Stimulated activated naive CD8-positive, alpha-beta T cell treated with anti-CD3 and anti-CD28 coated beads, Interleukin-15, amount 100 ng/mL, for 72 hours (primary cell): ENCODE data around the gene AUTS2.

Source experiments
- ATAC-seq: fragments of 150-1000 bp; cut with Tn5 transposase; 2 replicates; pipeline ENCODE4 v1.10.0; 2021; ENCODE audit warnings: mild to moderate bottlenecking, moderate library complexity
- DNase-seq, 2 donors: peaks; one replicate each; pipeline ENCODE4 v3.0.0; 2021 to 2022
- H3K27ac Mint-ChIP-seq, 2 donors: one replicate each; pipeline ENCODE4 v1.8.0; 2022; ENCODE audit warnings: mild to moderate bottlenecking in 2 of 2, mixed read lengths in 2 of 2, moderate library complexity in 2 of 2
- H3K27me3 Mint-ChIP-seq: one replicate; pipeline ENCODE4 v1.8.0; 2022; ENCODE audit warnings: mixed read lengths
- H3K4me1 Mint-ChIP-seq: one replicate; pipeline ENCODE4 v1.8.0; 2022; ENCODE audit warnings: mild to moderate bottlenecking, mixed read lengths
- H3K4me3 Mint-ChIP-seq, 2 donors: one replicate each; pipeline ENCODE4 v1.8.0; 2022; ENCODE audit warnings: mild to moderate bottlenecking in 2 of 2, mixed read lengths in 2 of 2, moderate library complexity in 1 of 2
- H3K9me3 Mint-ChIP-seq, 2 donors: one replicate each; pipeline ENCODE4 v1.8.0; 2022; ENCODE audit warnings: mixed read lengths in 2 of 2

Gene AUTS2

GRCh38 chr7:70035955-70036354, 437.7 kb downstream of the AUTS2 start:
- no peaks in the 10 kb centered on the region for H3K4me1 Mint-ChIP-seq
- H3K9me3 Mint-ChIP-seq, result no peaks in the 10 kb centered on the region
- H3K27ac Mint-ChIP-seq, result no peak overlapping the region
- no peaks in the 10 kb centered on the region for H3K27me3 Mint-ChIP-seq
- no peak for ATAC-seq
- no peak overlapping the region for H3K4me3 Mint-ChIP-seq
- no peak for DNase-seq

DNA sequence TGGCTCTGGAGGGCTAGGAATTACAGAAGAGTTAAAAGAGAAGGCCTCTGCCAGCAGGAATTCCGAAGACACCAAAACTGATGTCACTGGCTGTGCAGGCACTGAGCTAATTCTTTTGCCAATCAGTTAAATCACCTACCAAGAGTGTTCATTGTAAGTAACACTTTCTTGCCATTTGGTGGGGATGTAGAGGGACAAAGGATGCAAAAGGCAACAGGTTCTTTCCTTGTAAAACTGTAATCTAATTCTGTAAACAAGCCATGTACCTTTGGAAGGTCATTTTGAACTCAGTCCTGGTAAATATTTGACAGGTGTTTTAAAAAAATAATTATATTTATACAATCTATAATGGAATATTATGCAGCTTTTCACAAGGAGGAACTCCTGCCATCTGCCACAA, 438.4 kb downstream of the AUTS2 start:
- ATAC-seq, result no peak
- Mint-ChIP-seq H3K4me3 (no peak overlapping the region), H3K4me1 (no peaks in the 10 kb centered on the region)

DNA sequence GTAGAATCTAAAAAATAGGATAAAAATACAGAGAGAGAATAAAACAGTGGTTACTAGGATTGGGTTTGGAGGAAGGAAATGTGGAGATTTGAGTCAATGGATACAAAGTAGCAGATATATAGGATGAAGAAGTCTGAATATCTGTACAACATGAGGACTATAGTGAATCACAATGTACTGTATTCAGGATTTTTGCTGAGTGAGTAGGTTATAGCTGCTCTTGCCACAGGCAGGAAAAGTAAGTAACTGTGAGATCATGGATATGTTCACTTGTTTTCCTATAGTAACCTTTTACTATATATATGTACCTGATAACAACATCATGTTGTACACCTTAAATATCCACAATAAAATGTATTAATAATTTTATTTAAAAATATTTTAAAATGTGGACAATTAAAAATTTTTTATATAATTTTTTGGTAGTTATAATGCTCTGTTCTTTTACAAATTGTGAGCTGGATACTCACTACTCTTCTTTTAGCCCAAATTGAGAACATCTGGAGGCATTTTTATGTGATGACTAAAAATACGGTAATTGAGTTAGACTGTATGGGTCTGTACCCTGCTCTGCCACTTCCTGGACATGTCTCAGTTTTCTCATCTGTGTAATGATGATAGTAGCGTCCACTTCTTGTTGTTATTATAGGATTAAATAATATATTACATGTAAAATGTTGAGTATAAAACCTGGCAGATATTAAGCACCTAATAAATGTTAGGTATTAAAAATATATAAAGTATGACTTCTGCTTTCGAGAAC, 439.1 kb downstream of the AUTS2 start:
- no peak for ATAC-seq
- no peak overlapping the region for H3K27ac Mint-ChIP-seq
- H3K4me1 Mint-ChIP-seq, result no peaks in the 10 kb centered on the region
- DNase-seq, result no peak
- H3K4me3 Mint-ChIP-seq, result no peak overlapping the region
- no peaks in the 10 kb centered on the region for H3K27me3 Mint-ChIP-seq
- H3K9me3 Mint-ChIP-seq, result no peaks in the 10 kb centered on the region

More for the DNA sequence above, 438.4 kb downstream of the AUTS2 start:
- no peak for DNase-seq
- no peak overlapping the region for H3K27ac Mint-ChIP-seq
- no peaks in the 10 kb centered on the region for H3K9me3 Mint-ChIP-seq
- no peaks in the 10 kb centered on the region for H3K27me3 Mint-ChIP-seq

- no peak for ATAC-seq
- no peak overlapping the region for H3K4me3 Mint-ChIP-seq
- no peaks in the 10 kb centered on the region for H3K27me3 Mint-ChIP-seq
These were observed 441.8 kb downstream of the AUTS2 start for GRCh38 chr7:70040051-70040450.

DNA sequence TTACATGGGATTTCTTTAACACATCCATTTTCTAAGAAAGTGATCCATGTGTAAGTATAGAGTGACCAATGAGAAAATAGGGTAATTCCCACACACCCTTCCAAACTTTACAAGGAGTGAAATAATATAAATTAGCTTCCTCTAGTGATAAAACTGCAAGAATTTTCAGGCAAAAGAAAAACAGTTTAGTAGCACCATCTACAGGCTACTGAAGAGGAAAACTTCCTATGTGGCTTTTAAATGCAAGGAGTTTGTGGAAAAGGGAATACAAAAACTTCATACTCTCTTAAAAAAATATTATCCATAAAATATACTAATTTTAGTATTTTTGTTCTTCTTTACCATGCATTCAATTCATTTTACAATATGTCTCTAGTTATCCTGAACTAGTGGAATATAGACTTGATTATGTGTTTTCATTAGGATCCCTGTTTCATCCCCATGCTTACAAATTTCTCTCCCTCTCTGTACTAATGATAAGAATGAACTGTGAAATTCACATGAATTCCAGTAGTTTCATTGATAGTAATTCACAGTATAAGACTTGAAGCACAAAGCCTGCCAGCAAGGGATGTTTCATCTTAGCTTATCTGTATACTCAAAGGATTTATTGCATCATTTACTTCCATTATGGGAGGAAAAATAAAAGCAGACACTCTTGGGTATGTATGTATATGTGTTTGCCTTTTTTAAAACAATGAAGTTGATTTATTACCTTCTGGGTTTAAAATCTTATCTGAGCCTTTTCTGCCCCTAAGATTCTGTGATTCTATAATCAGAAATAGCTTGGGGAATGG, 442.9 kb downstream of the AUTS2 start:
- ATAC-seq, result no peak
- Mint-ChIP-seq H3K4me3 (no peak overlapping the region), H3K4me1 (no peaks in the 10 kb centered on the region), H3K27me3 (no peaks in the 10 kb centered on the region), H3K9me3 (no peaks in the 10 kb centered on the region), H3K27ac (no peak overlapping the region)
- no peak for DNase-seq

More at GRCh38 chr7:70040051-70040450, 441.8 kb downstream of the AUTS2 start:
- Mint-ChIP-seq H3K9me3 (no peaks in the 10 kb centered on the region), H3K4me1 (no peaks in the 10 kb centered on the region), H3K27ac (no peak overlapping the region)
- no peak for DNase-seq

DNA sequence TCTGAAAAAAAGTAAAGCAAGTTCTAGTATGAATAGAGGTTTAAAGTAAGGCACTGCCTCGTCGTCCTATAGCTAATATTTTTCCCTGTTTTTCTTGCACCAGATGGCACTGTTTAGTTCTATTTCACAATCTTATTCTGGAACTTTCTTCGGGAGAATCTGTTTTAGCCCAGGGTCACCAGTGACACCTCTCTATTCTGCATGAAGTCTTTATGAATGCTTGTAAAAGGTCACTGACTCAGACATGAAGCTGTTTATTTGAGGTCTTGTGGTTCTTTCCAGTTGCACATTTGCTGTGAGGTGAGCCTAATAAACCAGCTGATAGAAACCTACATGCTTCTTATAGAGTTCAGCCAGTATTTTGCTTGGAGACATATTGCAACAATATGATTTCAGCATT, 444.3 kb downstream of the AUTS2 start:
- Mint-ChIP-seq H3K4me3 (no peak overlapping the region), H3K9me3 (no peaks in the 10 kb centered on the region), H3K27me3 (no peaks in the 10 kb centered on the region), H3K4me1 (no peaks in the 10 kb centered on the region), H3K27ac (no peak overlapping the region)
- no peak for ATAC-seq
- DNase-seq, result no peak

DNA sequence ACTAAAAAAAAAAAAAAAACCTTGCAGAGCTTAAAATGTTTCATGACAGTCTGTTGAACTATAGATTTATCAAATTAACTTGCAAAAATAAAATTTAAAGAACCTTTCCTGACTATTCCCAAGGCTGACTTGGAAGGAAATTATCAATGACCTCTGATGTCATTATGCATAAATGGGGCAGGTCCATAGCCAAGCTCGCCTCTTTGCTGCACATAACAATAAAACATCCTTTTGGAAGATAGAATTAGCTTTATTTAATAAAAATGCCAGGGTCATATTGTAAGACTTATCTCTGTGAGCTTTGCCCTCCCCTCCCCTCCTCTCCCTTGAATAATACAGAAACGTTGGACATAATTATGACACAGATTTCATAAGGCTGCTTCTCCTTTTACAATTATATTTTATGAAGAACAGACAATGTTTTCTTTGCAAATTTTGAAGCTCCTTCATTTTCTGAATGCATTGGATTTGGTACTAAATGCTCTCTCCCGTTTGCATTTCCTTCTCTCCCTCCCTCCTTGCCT, 444.8 kb downstream of the AUTS2 start:
- H3K27me3 Mint-ChIP-seq, result no peaks in the 10 kb centered on the region
- no peaks in the 10 kb centered on the region for H3K4me1 Mint-ChIP-seq
- no peak overlapping the region for H3K4me3 Mint-ChIP-seq
- H3K27ac Mint-ChIP-seq, result no peak overlapping the region
- DNase-seq (no peak), ATAC-seq (no peak)
- no peaks in the 10 kb centered on the region for H3K9me3 Mint-ChIP-seq

DNA sequence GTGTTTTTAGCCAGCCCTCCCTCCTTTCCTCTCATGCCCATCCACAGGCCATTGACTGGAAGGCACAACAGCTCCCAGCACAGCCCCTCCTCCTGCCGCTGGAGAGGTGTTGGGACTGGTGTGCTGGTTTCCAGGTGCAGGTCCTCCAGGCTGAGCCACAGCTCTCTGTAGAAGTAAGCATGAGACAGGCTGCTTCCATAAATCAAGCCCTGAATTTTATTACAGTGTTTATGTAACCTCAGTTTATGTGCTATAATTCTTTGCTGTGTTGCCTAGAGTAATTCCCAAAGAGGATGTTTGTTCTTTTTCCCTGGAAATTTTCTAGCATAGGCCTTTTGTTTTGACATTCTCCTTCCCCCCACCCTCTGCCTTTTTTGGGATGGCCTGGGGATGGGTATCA, 445.8 kb downstream of the AUTS2 start:
- DNase-seq (no peak), ATAC-seq (no peak)
- Mint-ChIP-seq H3K4me1 (no peaks in the 10 kb centered on the region), H3K9me3 (no peaks in the 10 kb centered on the region), H3K27ac (no peak overlapping the region), H3K4me3 (no peak overlapping the region), H3K27me3 (no peaks in the 10 kb centered on the region)

GRCh38 chr7:70044525-70044924, 446.2 kb downstream of the AUTS2 start:
- ATAC-seq (no peak), DNase-seq (no peak)
- Mint-ChIP-seq H3K27ac (no peak overlapping the region), H3K27me3 (no peaks in the 10 kb centered on the region), H3K4me3 (no peak overlapping the region), H3K4me1 (no peaks in the 10 kb centered on the region), H3K9me3 (no peaks in the 10 kb centered on the region)

GRCh38 chr7:70044981-70045380, 446.7 kb downstream of the AUTS2 start:
- Mint-ChIP-seq H3K27ac (no peak overlapping the region), H3K27me3 (no peaks in the 10 kb centered on the region), H3K4me1 (no peaks in the 10 kb centered on the region), H3K4me3 (no peak overlapping the region), H3K9me3 (no peaks in the 10 kb centered on the region)
- no peak for ATAC-seq
- no peak for DNase-seq

DNA sequence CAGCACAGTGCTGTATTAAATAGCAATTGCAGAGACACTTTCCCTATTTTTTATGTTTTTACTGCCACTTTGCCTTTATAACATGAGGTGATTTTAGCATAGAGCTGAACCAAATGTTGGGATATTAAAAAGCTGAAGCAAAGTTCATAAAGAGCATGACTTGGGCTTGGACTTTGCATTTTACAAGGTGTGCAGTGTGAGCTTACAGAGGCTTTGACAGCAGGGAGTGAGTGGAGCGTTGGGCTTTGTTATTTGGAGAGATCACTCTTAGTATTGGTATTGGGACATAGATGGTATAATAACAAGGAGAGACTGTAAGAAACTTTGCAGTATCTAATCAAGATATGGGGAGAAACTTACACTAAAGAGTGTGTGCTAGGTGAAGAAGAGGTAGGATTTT, 449.1 kb downstream of the AUTS2 start:
- DNase-seq (no peak), ATAC-seq (no peak)
- Mint-ChIP-seq H3K4me1 (no peaks in the 10 kb centered on the region), H3K27me3 (no peaks in the 10 kb centered on the region), H3K27ac (no peak overlapping the region), H3K9me3 (no peaks in the 10 kb centered on the region), H3K4me3 (no peak overlapping the region)

DNA sequence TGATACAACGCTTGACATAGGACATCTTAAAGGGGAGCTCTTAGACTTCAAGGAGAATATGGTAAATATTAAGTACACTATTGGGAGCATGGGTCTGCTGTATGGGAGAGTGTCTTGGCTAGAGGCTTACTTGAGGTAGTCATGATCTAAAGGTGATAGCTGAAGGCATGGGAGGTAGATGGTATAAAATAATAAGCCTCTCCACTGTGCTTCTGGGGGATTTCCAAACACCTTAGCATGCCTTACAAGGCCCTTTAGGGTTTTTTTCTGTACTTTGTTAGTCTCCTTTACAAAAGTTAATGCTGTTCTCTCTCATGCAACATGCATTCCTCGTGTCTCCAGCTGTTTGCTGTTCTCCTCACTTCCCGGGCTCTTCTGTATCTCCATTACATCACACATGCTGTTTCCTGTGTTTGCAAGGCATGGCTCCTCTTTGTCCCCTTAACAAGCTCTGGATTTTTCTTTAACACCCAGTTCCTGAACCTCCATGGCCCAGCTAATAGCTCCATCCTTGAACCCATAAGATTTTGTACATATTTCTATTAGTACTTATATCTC, 449.7 kb downstream of the AUTS2 start:
- DNase-seq, result no peak
- Mint-ChIP-seq H3K9me3 (no peaks in the 10 kb centered on the region), H3K4me3 (no peak overlapping the region)

GRCh38 chr7:70051726-70052125, 453.5 kb downstream of the AUTS2 start:
- no peak overlapping the region for H3K4me3 Mint-ChIP-seq
- H3K4me1 Mint-ChIP-seq, result no peaks in the 10 kb centered on the region
- DNase-seq, result no peak
- no peaks in the 10 kb centered on the region for H3K9me3 Mint-ChIP-seq
- no peaks in the 10 kb centered on the region for H3K27me3 Mint-ChIP-seq
- H3K27ac Mint-ChIP-seq, result no peak overlapping the region
- no peak for ATAC-seq

More for the DNA sequence above, 449.7 kb downstream of the AUTS2 start:
- no peaks in the 10 kb centered on the region for H3K4me1 Mint-ChIP-seq
- H3K27ac Mint-ChIP-seq, result no peak overlapping the region
- H3K27me3 Mint-ChIP-seq, result no peaks in the 10 kb centered on the region
- ATAC-seq, result no peak

DNA sequence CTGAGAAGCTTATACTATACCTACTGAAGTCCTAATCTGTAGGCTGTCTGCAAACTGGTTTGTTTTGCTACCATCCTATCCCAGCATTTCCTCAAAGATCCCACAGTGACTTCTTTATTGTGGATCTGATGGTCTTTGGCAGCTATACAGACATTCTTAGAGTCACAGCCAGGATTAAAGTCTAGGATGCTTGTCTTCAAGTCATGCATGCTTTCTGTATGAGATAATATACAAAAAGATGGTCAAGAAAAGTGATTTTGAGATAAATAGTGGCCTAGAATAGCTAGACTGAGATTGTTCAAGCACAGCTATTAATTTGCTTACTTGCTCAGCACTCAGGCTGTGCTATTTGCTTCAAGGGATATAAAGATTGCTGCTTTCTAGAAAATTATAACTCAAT, 454.4 kb downstream of the AUTS2 start:
- Mint-ChIP-seq H3K4me3 (no peak overlapping the region), H3K4me1 (no peaks in the 10 kb centered on the region), H3K9me3 (no peaks in the 10 kb centered on the region), H3K27ac (no peak overlapping the region), H3K27me3 (no peaks in the 10 kb centered on the region)
- DNase-seq, result no peak
- no peak for ATAC-seq

DNA sequence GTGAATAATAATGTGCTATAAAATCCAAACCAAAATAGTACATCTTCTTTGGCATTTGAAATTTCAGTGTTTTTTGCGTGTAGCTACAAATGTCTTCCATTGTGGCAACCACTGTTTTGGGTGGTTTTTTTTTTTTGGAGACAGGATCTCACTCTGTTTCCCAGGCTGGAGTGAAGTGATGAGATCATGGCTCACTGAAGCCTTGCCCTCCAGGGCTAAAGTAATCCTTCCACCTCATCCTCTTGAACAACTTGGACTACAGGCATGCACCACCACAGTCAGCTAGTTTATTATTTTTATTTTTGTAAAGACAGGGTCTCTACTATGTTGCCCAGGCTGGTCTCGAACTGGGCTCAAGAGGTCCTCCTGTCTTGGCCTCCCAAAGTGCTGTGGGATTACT, 455.1 kb downstream of the AUTS2 start:
- no peaks in the 10 kb centered on the region for H3K4me1 Mint-ChIP-seq
- H3K9me3 Mint-ChIP-seq, result no peaks in the 10 kb centered on the region
- ATAC-seq, result no peak
- no peak overlapping the region for H3K4me3 Mint-ChIP-seq
- no peak overlapping the region for H3K27ac Mint-ChIP-seq
- no peak for DNase-seq
- H3K27me3 Mint-ChIP-seq, result no peaks in the 10 kb centered on the region

DNA sequence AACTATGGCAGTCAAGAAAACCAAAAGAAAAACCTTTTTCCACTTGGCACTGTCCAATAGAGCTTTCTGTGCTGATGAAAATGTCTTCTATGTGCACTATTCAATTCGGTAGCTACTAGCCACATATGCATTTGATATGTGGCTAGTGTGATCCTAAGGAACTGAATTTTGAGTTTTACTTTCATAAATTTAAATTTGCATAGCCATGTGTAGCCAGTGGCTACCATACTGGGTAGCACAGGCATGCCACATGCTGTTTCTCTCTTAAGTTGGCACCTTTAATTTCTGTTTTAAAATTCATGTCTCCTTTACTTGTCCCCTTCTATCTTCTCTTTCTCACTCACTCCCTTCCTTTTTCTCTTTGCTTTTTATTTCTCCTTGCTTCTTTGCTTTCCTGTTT, 455.7 kb downstream of the AUTS2 start:
- ATAC-seq, result no peak

More for the DNA sequence above, 455.7 kb downstream of the AUTS2 start:
- no peak overlapping the region for H3K4me3 Mint-ChIP-seq
- no peak for DNase-seq
- no peak overlapping the region for H3K27ac Mint-ChIP-seq
- H3K9me3 Mint-ChIP-seq, result no peaks in the 10 kb centered on the region
- no peaks in the 10 kb centered on the region for H3K4me1 Mint-ChIP-seq
- H3K27me3 Mint-ChIP-seq, result no peaks in the 10 kb centered on the region
